Liver (tissue), 9 donors: Measurements from ENCODE around the gene SLC7A10. TPM values are rescaled to one million over a fixed set of nuclear protein-coding genes. Genes with fewer than 3 reads are reported as not detected.

Source experiments
- DNase-seq: peaks from one replicate; pipeline ENCODE4 v3.0.0-alpha.2; 2017; ENCODE audit warnings: low spot score
- H3K27ac ChIP-seq, 2 donors: one replicate each; pipeline ENCODE4 v1.7.0; 2013; ENCODE audit warnings: inconsistent platforms in 2 of 2, low read length in 2 of 2, control low read depth in 1 of 2, low read depth in 1 of 2, mild to moderate bottlenecking in 1 of 2
- H3K27me3 ChIP-seq, 4 donors: one replicate each; pipeline versions ENCODE4 v1.6.1 to v1.7.0; 2013; ENCODE audit warnings: low read length in 3 of 4, inconsistent platforms in 1 of 4, mild to moderate bottlenecking in 1 of 4, moderate library complexity in 1 of 4; ENCODE audit not compliant: control insufficient read depth in 4 of 4, insufficient read depth in 4 of 4
- H3K36me3 ChIP-seq, 4 donors: one replicate each; pipeline versions ENCODE4 v1.6.1 to v1.7.0; 2013; ENCODE audit warnings: low read length in 3 of 4, mild to moderate bottlenecking in 3 of 4, low read depth in 1 of 4, moderate library complexity in 1 of 4; ENCODE audit not compliant: control insufficient read depth in 4 of 4, insufficient read depth in 3 of 4
- H3K4me1 ChIP-seq, 4 donors: one replicate each; pipeline versions ENCODE4 v1.6.1 to v1.7.0; 2013; ENCODE audit warnings: low read length in 3 of 4, mild to moderate bottlenecking in 3 of 4, moderate library complexity in 1 of 4; ENCODE audit not compliant: control insufficient read depth in 4 of 4, insufficient read depth in 4 of 4
- H3K4me3 ChIP-seq, 3 donors: one replicate each; pipeline versions ENCODE4 v1.6.1 to v1.7.0; 2013; ENCODE audit warnings: low read length in 3 of 3, control low read depth in 1 of 3, low read depth in 1 of 3, mild to moderate bottlenecking in 1 of 3
- H3K9ac ChIP-seq, 2 donors: one replicate each; pipeline ENCODE4 v1.7.0; 2013; ENCODE audit warnings: low read length in 2 of 2, mild to moderate bottlenecking in 2 of 2, moderate library complexity in 2 of 2, control low read depth in 1 of 2, low read depth in 1 of 2
- H3K9me3 ChIP-seq, 4 donors: one replicate each; pipeline versions ENCODE4 v1.6.1 to v1.7.0; 2013; ENCODE audit warnings: low read length in 3 of 4; ENCODE audit not compliant: control insufficient read depth in 4 of 4
- ATF3 ChIP-seq: IDR thresholded peaks from 2 replicates; pipeline ENCODE4 v1.6.1; 2016; ENCODE audit warnings: antibody characterized with exemption
- CTCF ChIP-seq: fragments of 150-350 bp; IDR thresholded peaks from 2 replicates; pipeline ENCODE4 v1.5.1; 2017; ENCODE audit warnings: improper control_type of control experiment, low read depth, low read length; ENCODE audit not compliant: missing input control
- EGR1 ChIP-seq, 2 donors: IDR thresholded peaks; 2 replicates each; pipeline ENCODE4 v1.6.1; 2016 to 2018; ENCODE audit warnings: antibody characterized with exemption in 2 of 2, low read depth in 2 of 2
- FOXA1 ChIP-seq: IDR thresholded peaks from 2 replicates; pipeline ENCODE4 v1.6.1; 2016; ENCODE audit warnings: antibody characterized with exemption
- FOXA2 ChIP-seq: IDR thresholded peaks from 2 replicates; pipeline ENCODE4 v1.6.1; 2016; ENCODE audit warnings: antibody characterized with exemption
- GABPA ChIP-seq, 2 donors: IDR thresholded peaks in 1 of 2; conservative IDR thresholded peaks in 1 of 2; 2 replicates each; pipeline ENCODE4 v1.6.1; 2016; ENCODE audit warnings: antibody characterized with exemption in 2 of 2, mild to moderate bottlenecking in 1 of 2, moderate library complexity in 1 of 2
- HNF4A ChIP-seq, 2 donors: conservative IDR thresholded peaks; 2 replicates each; pipeline ENCODE4 v1.6.1; 2016; ENCODE audit warnings: antibody characterized with exemption in 2 of 2, mild to moderate bottlenecking in 2 of 2
- HNF4G ChIP-seq: IDR thresholded peaks from 2 replicates; pipeline ENCODE4 v1.6.1; 2016; ENCODE audit warnings: antibody characterized with exemption
- JUND ChIP-seq, 2 donors: IDR thresholded peaks; 2 replicates each; pipeline ENCODE4 v1.6.1; 2016; ENCODE audit warnings: antibody characterized with exemption in 2 of 2
- MAX ChIP-seq: IDR thresholded peaks from 2 replicates; pipeline ENCODE4 v1.6.1; 2016; ENCODE audit warnings: antibody characterized with exemption
- NR2F2 ChIP-seq: IDR thresholded peaks from 2 replicates; pipeline ENCODE4 v1.6.1; 2016; ENCODE audit warnings: antibody characterized with exemption
- RAD21 ChIP-seq, 2 donors: IDR thresholded peaks; 2 replicates each; pipeline ENCODE4 v1.6.1; 2016; ENCODE audit warnings: antibody characterized with exemption in 2 of 2, mild to moderate bottlenecking in 2 of 2
- REST ChIP-seq: IDR thresholded peaks from 2 replicates; pipeline ENCODE4 v1.6.1; 2016; ENCODE audit warnings: antibody characterized with exemption, mild to moderate bottlenecking
- RXRA ChIP-seq, 2 donors: IDR thresholded peaks; 2 replicates each; pipeline ENCODE4 v1.6.1; 2017 to 2018; ENCODE audit warnings: antibody characterized with exemption in 2 of 2, mild to moderate bottlenecking in 1 of 2
- SP1 ChIP-seq: IDR thresholded peaks from 2 replicates; pipeline ENCODE4 v1.6.1; 2018; ENCODE audit warnings: antibody characterized with exemption, mild to moderate bottlenecking
- TAF1 ChIP-seq: conservative IDR thresholded peaks from 2 replicates; pipeline ENCODE4 v1.6.1; 2016; ENCODE audit warnings: antibody characterized with exemption, mild to moderate bottlenecking
- YY1 ChIP-seq: IDR thresholded peaks from 2 replicates; pipeline ENCODE4 v1.6.1; 2016; ENCODE audit warnings: antibody characterized with exemption, mild to moderate bottlenecking
- ZBTB33 ChIP-seq: IDR thresholded peaks from 2 replicates; pipeline ENCODE4 v1.6.1; 2016; ENCODE audit warnings: antibody characterized with exemption
- WGBS: extraction: QIAGEN DNeasy Blood & Tissue Kit; methylation state at CpG from one replicate; pipeline ENCODE4 v1.1.7; 2013; 5-methylcytosine and 5-hydroxymethylcytosine counted together
- polyA plus RNA-seq, 2 donors: library from polyadenylated mRNA; stranded (reverse) in 1 of 2; unstranded in 1 of 2; fragments of 200-250 nt in 1 of 2; fragments of >200 nt in 1 of 2; fragmentation: Nextera tagmentation in 1 of 2; extraction: Ambion mirVana in 1 of 2; gene quantifications; one replicate each; pipeline versions ENCODE4 v1.2.1 to v1.2.3, GENCODE V29; 2013 to 2015
- total RNA-seq, 2 donors: library from RNA; depleted of rRNA; stranded (reverse); fragments of >200 nt; gene quantifications; one replicate each; pipeline ENCODE4 v1.2.3, GENCODE V29; 2014
- donor health status: healthy.
- donor health status: healthy.
- donor health status: healthy.
- donor health status: healthy.
- donor health status: healthy.

The SLC7A10 gene
- total and polyA plus RNA-seq, 4 donors, result not detected

GRCh38 chr19:33266974-33267484, 41.4 kb upstream of the SLC7A10 start:
- DNase-seq, result no peak
- H3K27me3 ChIP-seq, result no peaks in the 10 kb centered on the region
- H3K27ac ChIP-seq, result no peak overlapping the region
- H3K36me3 ChIP-seq, result no peaks in the 10 kb centered on the region
- H3K4me3 ChIP-seq, result no peak overlapping the region
- H3K9ac ChIP-seq, result no peak overlapping the region
- TF ChIP-seq NR2F2 (no peak), ATF3 (no peak), JUND (IDR thresholded peaks at IDR 0.05) (no peak), FOXA2 (no peak), YY1 (no peak), REST (no peak), HNF4G (no peak), GABPA (IDR thresholded peaks at IDR 0.05 in 1 of 2, conservative IDR thresholded peaks at IDR 0.05 in 1 of 2) (no peak), SP1 (no peak), FOXA1 (no peak), TAF1 (no peak), RXRA (IDR thresholded peaks at IDR 0.05) (no peak), ZBTB33 (no peak), HNF4A (conservative IDR thresholded peaks at IDR 0.05) (no peak), RAD21 (IDR thresholded peaks at IDR 0.05) (no peak), EGR1 (IDR thresholded peaks at IDR 0.05; ENCODE audit: low read depth in 2 of 2) (no peak), MAX (no peak), CTCF (no peak)
- H3K4me1 ChIP-seq, result peaks cover 0 to 6% (median 0%) of the 10 kb centered on the region in 4 donors
- no peaks in the 10 kb centered on the region for H3K9me3 ChIP-seq
- WGBS, result 81% methylated on average over 20 of the region's 20 CpGs
